Panc1 (cell line): ENCODE results near the gene DRGX. TPM values are rescaled to one million over a fixed set of nuclear protein-coding genes. Genes with fewer than 3 reads are reported as not detected.
A peak's percentile ranks its signal among the peaks of the same experiment; 100 is the strongest.

ENCODE experiments used
- ATAC-seq: fragments of 200-7000 bp; cut with Tn5 transposase; 2 replicates; pipeline ENCODE4 v1.9.1; 2020; ENCODE audit warnings: mild to moderate bottlenecking, moderate library complexity
- BruUV-seq: library from RNA; stranded (reverse); fragments of 400-500 nt; replicated peaks from 2 replicates; lab custom pipeline; 2021; lab: Mats Ljungman, UMichigan
- CTCF ChIA-PET: fragments of 300-600 bp; sonication (Branson Sonifier 250); formaldehyde crosslinking; loops from one replicate; lab custom pipeline; 2022; ENCODE audit warnings: antibody characterized with exemption; lab: Charles Lee
- POLR2A ChIA-PET: fragments of 300-600 bp; sonication (Branson Sonifier 250); formaldehyde crosslinking; loops from one replicate; lab custom pipeline; 2022; ENCODE audit warnings: antibody characterized with exemption; lab: Charles Lee
- DNase-seq: peaks from one replicate; pipeline ENCODE4 v3.0.0-alpha.2; 2010; ENCODE audit warnings: low read depth, low spot score
- H3K27ac ChIP-seq: 2 replicates; pipeline ENCODE4 v1.5.1; 2011; ENCODE audit warnings: mild to moderate bottlenecking, low read length, inconsistent platforms
- H3K27me3 ChIP-seq: fragments of 200-500 bp; sonication (Bioruptor generic); 2 replicates; pipeline ENCODE4 v1.6.0; 2014; ENCODE audit warnings: low read length, inconsistent platforms; ENCODE audit not compliant: control insufficient read depth, insufficient read depth
- H3K36me3 ChIP-seq: fragments of 200-500 bp; sonication (Bioruptor generic); 2 replicates; pipeline ENCODE4 v1.5.1; 2014; ENCODE audit warnings: inconsistent platforms, mild to moderate bottlenecking, low read length, moderate library complexity; ENCODE audit not compliant: control insufficient read depth, insufficient read depth
- H3K4me1 ChIP-seq: 2 replicates; pipeline ENCODE4 v1.5.1; 2011; ENCODE audit warnings: inconsistent platforms, mild to moderate bottlenecking, low read length, moderate library complexity; ENCODE audit not compliant: control insufficient read depth, insufficient read depth
- H3K4me3 ChIP-seq, 2 experiments: 2 replicates each; pipeline ENCODE4 v1.5.1; 2011 to 2012; ENCODE audit warnings: low read depth in 2 of 2, low read length in 2 of 2, mild to moderate bottlenecking in 2 of 2, inconsistent platforms in 1 of 2, moderate library complexity in 1 of 2
- H3K9me3 ChIP-seq: fragments of 200-500 bp; sonication (Bioruptor generic); 2 replicates; pipeline ENCODE4 v1.5.1; 2014; ENCODE audit warnings: low read depth, mild to moderate bottlenecking, inconsistent platforms, low read length, moderate library complexity; ENCODE audit not compliant: control insufficient read depth, insufficient read depth
- POLR2AphosphoS5 ChIP-seq: IDR thresholded peaks from 2 replicates; pipeline ENCODE4 v1.6.1; 2012; ENCODE audit warnings: mild to moderate bottlenecking, low read depth, low read length, moderate library complexity
- SIN3A ChIP-seq: IDR thresholded peaks from 2 replicates; pipeline ENCODE4 v1.6.1; 2012; ENCODE audit warnings: low read depth, mild to moderate bottlenecking, low read length, moderate library complexity, borderline replicate concordance; ENCODE audit not compliant: insufficient read depth
- TCF7L2 ChIP-seq: IDR thresholded peaks from 2 replicates; pipeline ENCODE4 v1.6.1; 2011; ENCODE audit warnings: mild to moderate bottlenecking, low read depth, low read length, inconsistent platforms
- in situ Hi-C: cut with HindIII; loops from 2 replicates; pipeline ENCODE4 v1.10.0; 2016; ENCODE audit warnings: low sequenced_read_pairs, low pct_unique_long_range_greater_than_20kb
- intact Hi-C: fragments of 100-400 bp; cut with micrococcal nuclease; formaldehyde crosslinking; loops from one replicate; pipeline ENCODE4 v1.10.0; 2022; ENCODE audit not compliant: unreplicated experiment
- total RNA-seq: library from RNA; stranded (reverse); gene quantifications from one replicate; pipeline ENCODE4 v1.2.1, GENCODE V29; 2021; ENCODE audit not compliant: unreplicated experiment
- TF ChIP-seq, protein P1 (sequence below), 2 experiments: IDR thresholded peaks; 2 replicates each; pipeline ENCODE4 v1.6.1; 2011 to 2012; ENCODE audit warnings: low read depth in 2 of 2, control low read depth in 1 of 2, low read length in 1 of 2, mild to moderate bottlenecking in 1 of 2, moderate library complexity in 1 of 2; ENCODE audit not compliant: insufficient read depth in 1 of 2
- TF ChIP-seq, protein P2 (sequence below): fragments of 450-650 bp; IDR thresholded peaks from 2 replicates; pipeline ENCODE4 v1.5.1; 2017; ENCODE audit warnings: mild to moderate bottlenecking

DRGX gene
- total RNA-seq, 1 experiment from 2014 or later = 0.15 TPM

- no TSS peak for BruUV-seq
- in situ Hi-C loops (no loop called here), intact Hi-C loops (loop anchor here (1.0 kb wide), 1 partner anchor 105 kb away; no protein-coding TSS in a partner anchor)
- DNase-seq (peak; percentile 51), ATAC-seq (peak; percentile 98)
- TF ChIP-seq POLR2AphosphoS5 = no peak
- no peak for TF ChIP-seq TCF7L2
- no peak for TF ChIP-seq SIN3A
- TF ChIP-seq, protein P1, sequence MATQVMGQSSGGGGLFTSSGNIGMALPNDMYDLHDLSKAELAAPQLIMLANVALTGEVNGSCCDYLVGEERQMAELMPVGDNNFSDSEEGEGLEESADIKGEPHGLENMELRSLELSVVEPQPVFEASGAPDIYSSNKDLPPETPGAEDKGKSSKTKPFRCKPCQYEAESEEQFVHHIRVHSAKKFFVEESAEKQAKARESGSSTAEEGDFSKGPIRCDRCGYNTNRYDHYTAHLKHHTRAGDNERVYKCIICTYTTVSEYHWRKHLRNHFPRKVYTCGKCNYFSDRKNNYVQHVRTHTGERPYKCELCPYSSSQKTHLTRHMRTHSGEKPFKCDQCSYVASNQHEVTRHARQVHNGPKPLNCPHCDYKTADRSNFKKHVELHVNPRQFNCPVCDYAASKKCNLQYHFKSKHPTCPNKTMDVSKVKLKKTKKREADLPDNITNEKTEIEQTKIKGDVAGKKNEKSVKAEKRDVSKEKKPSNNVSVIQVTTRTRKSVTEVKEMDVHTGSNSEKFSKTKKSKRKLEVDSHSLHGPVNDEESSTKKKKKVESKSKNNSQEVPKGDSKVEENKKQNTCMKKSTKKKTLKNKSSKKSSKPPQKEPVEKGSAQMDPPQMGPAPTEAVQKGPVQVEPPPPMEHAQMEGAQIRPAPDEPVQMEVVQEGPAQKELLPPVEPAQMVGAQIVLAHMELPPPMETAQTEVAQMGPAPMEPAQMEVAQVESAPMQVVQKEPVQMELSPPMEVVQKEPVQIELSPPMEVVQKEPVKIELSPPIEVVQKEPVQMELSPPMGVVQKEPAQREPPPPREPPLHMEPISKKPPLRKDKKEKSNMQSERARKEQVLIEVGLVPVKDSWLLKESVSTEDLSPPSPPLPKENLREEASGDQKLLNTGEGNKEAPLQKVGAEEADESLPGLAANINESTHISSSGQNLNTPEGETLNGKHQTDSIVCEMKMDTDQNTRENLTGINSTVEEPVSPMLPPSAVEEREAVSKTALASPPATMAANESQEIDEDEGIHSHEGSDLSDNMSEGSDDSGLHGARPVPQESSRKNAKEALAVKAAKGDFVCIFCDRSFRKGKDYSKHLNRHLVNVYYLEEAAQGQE (IDR thresholded peaks at IDR 0.05; ENCODE audit: insufficient read depth in 1 of 2, low read depth in 2 of 2, low read length in 1 of 2) = no peak
- TF ChIP-seq, protein P2, sequence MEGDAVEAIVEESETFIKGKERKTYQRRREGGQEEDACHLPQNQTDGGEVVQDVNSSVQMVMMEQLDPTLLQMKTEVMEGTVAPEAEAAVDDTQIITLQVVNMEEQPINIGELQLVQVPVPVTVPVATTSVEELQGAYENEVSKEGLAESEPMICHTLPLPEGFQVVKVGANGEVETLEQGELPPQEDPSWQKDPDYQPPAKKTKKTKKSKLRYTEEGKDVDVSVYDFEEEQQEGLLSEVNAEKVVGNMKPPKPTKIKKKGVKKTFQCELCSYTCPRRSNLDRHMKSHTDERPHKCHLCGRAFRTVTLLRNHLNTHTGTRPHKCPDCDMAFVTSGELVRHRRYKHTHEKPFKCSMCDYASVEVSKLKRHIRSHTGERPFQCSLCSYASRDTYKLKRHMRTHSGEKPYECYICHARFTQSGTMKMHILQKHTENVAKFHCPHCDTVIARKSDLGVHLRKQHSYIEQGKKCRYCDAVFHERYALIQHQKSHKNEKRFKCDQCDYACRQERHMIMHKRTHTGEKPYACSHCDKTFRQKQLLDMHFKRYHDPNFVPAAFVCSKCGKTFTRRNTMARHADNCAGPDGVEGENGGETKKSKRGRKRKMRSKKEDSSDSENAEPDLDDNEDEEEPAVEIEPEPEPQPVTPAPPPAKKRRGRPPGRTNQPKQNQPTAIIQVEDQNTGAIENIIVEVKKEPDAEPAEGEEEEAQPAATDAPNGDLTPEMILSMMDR = peak; percentile 95
- Histone ChIP-seq H3K4me3 (no peak overlapping the region), H3K36me3 (no peaks in the 10 kb centered on the region), H3K27me3 (peaks cover 19% of the 10 kb centered on the region), H3K9me3 (no peaks in the 10 kb centered on the region), H3K4me1 (no peaks in the 10 kb centered on the region; the same call in 1 of the 2 replicates), H3K27ac (no peak overlapping the region)
- ChIA-PET POLR2A (no interaction called here), CTCF (interaction anchor here (0.6 to 2.2 kb wide), 10 partner anchors 9 to 750 kb away, joined by 3 to 25 read pairs (median 4); no protein-coding TSS in a partner anchor)
These were observed 11.8 kb upstream of the DRGX start for GRCh38 chr10:49407552-49408137.

- no peak overlapping the region for H3K27ac ChIP-seq
- intact Hi-C loops (loop anchor here (1.0 kb wide), 1 partner anchor 105 kb away; no protein-coding TSS in a partner anchor), in situ Hi-C loops (no loop called here)
- DNase-seq (no peak), ATAC-seq (peak; percentile 29)
- no peaks in the 10 kb centered on the region; the same call in 1 of the 2 replicates for H3K4me1 ChIP-seq
- BruUV-seq = no TSS peak
- no peaks in the 10 kb centered on the region for H3K9me3 ChIP-seq
- H3K27me3 ChIP-seq = peaks cover 24% of the 10 kb centered on the region
- no peak overlapping the region for H3K4me3 ChIP-seq
- CTCF ChIA-PET = interaction anchor here (0.9 to 2.2 kb wide), 9 partner anchors 8 to 749 kb away, joined by 3 to 25 read pairs (median 4); no protein-coding TSS in a partner anchor
- POLR2A ChIA-PET = no interaction called here
- H3K36me3 ChIP-seq = no peaks in the 10 kb centered on the region
- TF ChIP-seq POLR2AphosphoS5 (no peak), TCF7L2 (no peak), SIN3A (no peak)
- TF ChIP-seq, protein P1 (IDR thresholded peaks at IDR 0.05; ENCODE audit: insufficient read depth in 1 of 2, low read depth in 2 of 2, low read length in 1 of 2) = no peak
- TF ChIP-seq, protein P2 = no peak
These were observed 11.3 kb upstream of the DRGX start for GRCh38 chr10:49407151-49407550.
